Activated naive CD8-positive, alpha-beta T cell treated with anti-CD3 and anti-CD28 coated beads for 36 hours (primary cell): Measurements from ENCODE around the gene CALN1. TPM values are rescaled to one million over a fixed set of nuclear protein-coding genes. Genes with fewer than 3 reads are reported as not detected.
"Not testable (repeated sequence)": the region's sequence is repeated elsewhere in the genome, so short reads cannot be mapped to it uniquely, and the experiment has no call there.

ENCODE experiments used
- DNase-seq: peaks from one replicate; pipeline ENCODE4 v3.0.0; 2021
- H3K27ac Mint-ChIP-seq: one replicate; pipeline ENCODE4 v1.8.0; 2022; ENCODE audit warnings: mild to moderate bottlenecking, moderate library complexity, mixed read lengths
- H3K27me3 Mint-ChIP-seq: one replicate; pipeline ENCODE4 v1.8.0; 2022; ENCODE audit warnings: mild to moderate bottlenecking, mixed read lengths
- H3K36me3 Mint-ChIP-seq: one replicate; pipeline ENCODE4 v1.8.0; 2021; ENCODE audit warnings: mild to moderate bottlenecking, mixed read lengths
- H3K4me1 Mint-ChIP-seq: one replicate; pipeline ENCODE4 v1.8.0; 2021; ENCODE audit warnings: mixed read lengths
- H3K4me3 Mint-ChIP-seq: one replicate; pipeline ENCODE4 v1.8.0; 2022; ENCODE audit warnings: mild to moderate bottlenecking, moderate library complexity, mixed read lengths
- H3K9me3 Mint-ChIP-seq: one replicate; pipeline ENCODE4 v1.8.0; 2022; ENCODE audit warnings: mixed read lengths
- total RNA-seq, 2 experiments: library from RNA; stranded (reverse); gene quantifications; one replicate each; pipeline ENCODE4 v1.2.3, GENCODE V29; 2021

CALN1 gene
- total RNA-seq, 2 experiments from 2014 or later, result not detected

GRCh38 chr7:71987200-71987767, 424.9 kb downstream of the CALN1 start:
- no peak for DNase-seq
- no peak overlapping the region for H3K4me3 Mint-ChIP-seq
- H3K9me3 Mint-ChIP-seq, result peaks cover 1% of the 10 kb centered on the region
- H3K27ac Mint-ChIP-seq, result no peak overlapping the region
- no peaks in the 10 kb centered on the region for H3K27me3 Mint-ChIP-seq
- H3K4me1 Mint-ChIP-seq, result no peaks in the 10 kb centered on the region
- no peaks in the 10 kb centered on the region for H3K36me3 Mint-ChIP-seq

GRCh38 chr7:71984348-71984747, 427.8 kb downstream of the CALN1 start:
- H3K4me1 Mint-ChIP-seq, result no peaks in the 10 kb centered on the region
- no peaks in the 10 kb centered on the region for H3K36me3 Mint-ChIP-seq
- no peak overlapping the region for H3K4me3 Mint-ChIP-seq
- no peaks in the 10 kb centered on the region for H3K9me3 Mint-ChIP-seq
- no peaks in the 10 kb centered on the region for H3K27me3 Mint-ChIP-seq
- H3K27ac Mint-ChIP-seq, result no peak overlapping the region
- DNase-seq, result no peak

- H3K4me1 Mint-ChIP-seq, result no peaks in the 10 kb centered on the region
Measured at GRCh38 chr7:71982851-71983250, 429.3 kb downstream of the CALN1 start.

GRCh38 chr7:71976645-71977044, 435.5 kb downstream of the CALN1 start:
- H3K4me3 Mint-ChIP-seq, result no peak overlapping the region
- no peak overlapping the region for H3K27ac Mint-ChIP-seq
- H3K36me3 Mint-ChIP-seq, result no peaks in the 10 kb centered on the region
- no peaks in the 10 kb centered on the region for H3K9me3 Mint-ChIP-seq
- no peak for DNase-seq
- H3K27me3 Mint-ChIP-seq, result no peaks in the 10 kb centered on the region
- no peaks in the 10 kb centered on the region for H3K4me1 Mint-ChIP-seq

More at GRCh38 chr7:71982851-71983250, 429.3 kb downstream of the CALN1 start:
- H3K9me3 Mint-ChIP-seq, result no peaks in the 10 kb centered on the region
- H3K27me3 Mint-ChIP-seq, result no peaks in the 10 kb centered on the region
- no peak overlapping the region for H3K4me3 Mint-ChIP-seq
- no peaks in the 10 kb centered on the region for H3K36me3 Mint-ChIP-seq
- no peak overlapping the region for H3K27ac Mint-ChIP-seq
- no peak for DNase-seq

GRCh38 chr7:71974611-71975010, 437.5 kb downstream of the CALN1 start:
- Mint-ChIP-seq H3K27ac (no peak overlapping the region), H3K4me1 (no peaks in the 10 kb centered on the region), H3K27me3 (no peaks in the 10 kb centered on the region), H3K4me3 (no peak overlapping the region), H3K36me3 (no peaks in the 10 kb centered on the region), H3K9me3 (no peaks in the 10 kb centered on the region)
- DNase-seq, result no peak

GRCh38 chr7:71972534-71972933, 439.6 kb downstream of the CALN1 start:
- DNase-seq, result no peak
- no peaks in the 10 kb centered on the region for H3K9me3 Mint-ChIP-seq
- H3K27ac Mint-ChIP-seq, result no peak overlapping the region
- no peaks in the 10 kb centered on the region for H3K36me3 Mint-ChIP-seq
- H3K27me3 Mint-ChIP-seq, result no peaks in the 10 kb centered on the region
- H3K4me1 Mint-ChIP-seq, result no peaks in the 10 kb centered on the region
- H3K4me3 Mint-ChIP-seq, result no peak overlapping the region

- DNase-seq, result no peak
- Mint-ChIP-seq H3K27ac (no peak overlapping the region), H3K4me3 (no peak overlapping the region), H3K27me3 (no peaks in the 10 kb centered on the region), H3K36me3 (no peaks in the 10 kb centered on the region), H3K9me3 (no peaks in the 10 kb centered on the region), H3K4me1 (no peaks in the 10 kb centered on the region)
Measured at GRCh38 chr7:71970725-71971124, 441.4 kb downstream of the CALN1 start.

GRCh38 chr7:71962636-71963035, 449.5 kb downstream of the CALN1 start:
- no peaks in the 10 kb centered on the region for H3K9me3 Mint-ChIP-seq
- H3K27ac Mint-ChIP-seq, result no peak overlapping the region
- no peak overlapping the region for H3K4me3 Mint-ChIP-seq
- H3K27me3 Mint-ChIP-seq, result no peaks in the 10 kb centered on the region
- H3K36me3 Mint-ChIP-seq, result no peaks in the 10 kb centered on the region
- no peak for DNase-seq
- no peaks in the 10 kb centered on the region for H3K4me1 Mint-ChIP-seq

- Mint-ChIP-seq H3K36me3 (no peaks in the 10 kb centered on the region), H3K9me3 (no peaks in the 10 kb centered on the region), H3K4me3 (no peak overlapping the region), H3K27ac (no peak overlapping the region), H3K4me1 (no peaks in the 10 kb centered on the region), H3K27me3 (no peaks in the 10 kb centered on the region)
- DNase-seq, result no peak
Measured at GRCh38 chr7:71961283-71961682, 450.9 kb downstream of the CALN1 start.

- Mint-ChIP-seq H3K4me1 (no peaks in the 10 kb centered on the region), H3K9me3 (peaks cover 2% of the 10 kb centered on the region), H3K36me3 (no peaks in the 10 kb centered on the region), H3K27me3 (no peaks in the 10 kb centered on the region), H3K4me3 (no peak overlapping the region), H3K27ac (no peak overlapping the region)
- no peak for DNase-seq
Measured at GRCh38 chr7:71942115-71942514, 470.0 kb downstream of the CALN1 start.

- H3K27me3 Mint-ChIP-seq, result no peaks in the 10 kb centered on the region
- H3K36me3 Mint-ChIP-seq, result no peaks in the 10 kb centered on the region
- H3K4me1 Mint-ChIP-seq, result no peaks in the 10 kb centered on the region
- H3K27ac Mint-ChIP-seq, result no peak overlapping the region
- peaks cover 7% of the 10 kb centered on the region for H3K9me3 Mint-ChIP-seq
- DNase-seq, result no peak
- no peak overlapping the region for H3K4me3 Mint-ChIP-seq
Measured at GRCh38 chr7:71937840-71938371, 474.2 kb downstream of the CALN1 start.

- H3K4me3 Mint-ChIP-seq, result no peak overlapping the region
- no peaks in the 10 kb centered on the region for H3K27me3 Mint-ChIP-seq
- H3K9me3 Mint-ChIP-seq, result peaks cover 8% of the 10 kb centered on the region
- no peaks in the 10 kb centered on the region for H3K36me3 Mint-ChIP-seq
- H3K27ac Mint-ChIP-seq, result no peak overlapping the region
- H3K4me1 Mint-ChIP-seq, result no peaks in the 10 kb centered on the region
- DNase-seq, result no peak
Measured at GRCh38 chr7:71935674-71936073, 476.5 kb downstream of the CALN1 start.

- Mint-ChIP-seq H3K36me3 (no peaks in the 10 kb centered on the region), H3K27ac (no peak overlapping the region), H3K9me3 (peaks cover 11% of the 10 kb centered on the region), H3K4me3 (no peak overlapping the region), H3K27me3 (no peaks in the 10 kb centered on the region), H3K4me1 (no peaks in the 10 kb centered on the region)
- DNase-seq, result no peak
Measured at GRCh38 chr7:71933426-71933825, 478.7 kb downstream of the CALN1 start.

- no peaks in the 10 kb centered on the region for H3K27me3 Mint-ChIP-seq
- H3K27ac Mint-ChIP-seq, result no peak overlapping the region
- no peak overlapping the region for H3K4me3 Mint-ChIP-seq
- DNase-seq, result no peak
- no peaks in the 10 kb centered on the region for H3K4me1 Mint-ChIP-seq
- H3K9me3 Mint-ChIP-seq, result peaks cover 21% of the 10 kb centered on the region
- peaks cover 5% of the 10 kb centered on the region for H3K36me3 Mint-ChIP-seq
Measured at GRCh38 chr7:71925663-71926062, 486.5 kb downstream of the CALN1 start.

GRCh38 chr7:71914204-71914603, 497.9 kb downstream of the CALN1 start:
- H3K27ac Mint-ChIP-seq, DNase-seq, H3K36me3 Mint-ChIP-seq, H3K4me1 Mint-ChIP-seq, H3K27me3 Mint-ChIP-seq, H3K4me3 Mint-ChIP-seq: not testable (repeated sequence)
- H3K9me3 Mint-ChIP-seq, result peaks cover 13% of the 10 kb centered on the region

GRCh38 chr7:71912476-71912875, 499.7 kb downstream of the CALN1 start:
- Mint-ChIP-seq H3K4me3 (no peak overlapping the region), H3K27ac (no peak overlapping the region), H3K27me3 (no peaks in the 10 kb centered on the region), H3K9me3 (peaks cover 13% of the 10 kb centered on the region), H3K4me1 (no peaks in the 10 kb centered on the region), H3K36me3 (no peaks in the 10 kb centered on the region)
- no peak for DNase-seq
